HL-60/S4 treated with phorbol 12-myristate 13-acetate at 8.2 ng/mL for 4 days and 3 days (cell line): ENCODE data around the gene ESM1.

Source experiments
- in situ Hi-C: fragments of 300-500 bp; cut with MboI; formaldehyde crosslinking; loops from 2 replicates; pipeline ENCODE4 v1.15.0; 2022; ENCODE audit warnings: low sequenced_read_pairs

The ESM1 gene

DNA sequence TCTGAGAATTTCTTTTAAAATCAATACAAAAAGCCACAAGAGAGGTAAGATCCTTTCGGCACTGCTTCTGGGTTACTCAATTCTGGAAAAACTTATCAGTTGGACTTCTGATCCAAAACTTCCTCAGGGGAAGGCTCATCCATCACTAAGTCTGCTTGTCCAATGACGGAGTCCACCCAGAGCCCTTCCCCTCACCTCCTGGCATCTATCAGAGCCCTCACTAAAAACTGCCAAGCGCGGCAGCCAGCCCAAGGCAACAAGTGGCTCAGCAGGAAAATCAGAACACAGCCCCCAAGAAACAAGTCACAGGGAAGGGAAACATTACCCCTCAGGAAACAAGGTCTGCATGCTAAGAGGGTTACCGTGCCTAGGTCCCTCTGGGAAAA, 869 bp upstream of the ESM1 start:
- in situ Hi-C loops, result no loop called here

- in situ Hi-C loops, result no loop called here
These were observed 3.5 kb downstream of the ESM1 start for GRCh38 chr5:54981928-54982327.

GRCh38 chr5:54975701-54976100, 9.7 kb downstream of the ESM1 start:
- in situ Hi-C loops, result no loop called here

DNA sequence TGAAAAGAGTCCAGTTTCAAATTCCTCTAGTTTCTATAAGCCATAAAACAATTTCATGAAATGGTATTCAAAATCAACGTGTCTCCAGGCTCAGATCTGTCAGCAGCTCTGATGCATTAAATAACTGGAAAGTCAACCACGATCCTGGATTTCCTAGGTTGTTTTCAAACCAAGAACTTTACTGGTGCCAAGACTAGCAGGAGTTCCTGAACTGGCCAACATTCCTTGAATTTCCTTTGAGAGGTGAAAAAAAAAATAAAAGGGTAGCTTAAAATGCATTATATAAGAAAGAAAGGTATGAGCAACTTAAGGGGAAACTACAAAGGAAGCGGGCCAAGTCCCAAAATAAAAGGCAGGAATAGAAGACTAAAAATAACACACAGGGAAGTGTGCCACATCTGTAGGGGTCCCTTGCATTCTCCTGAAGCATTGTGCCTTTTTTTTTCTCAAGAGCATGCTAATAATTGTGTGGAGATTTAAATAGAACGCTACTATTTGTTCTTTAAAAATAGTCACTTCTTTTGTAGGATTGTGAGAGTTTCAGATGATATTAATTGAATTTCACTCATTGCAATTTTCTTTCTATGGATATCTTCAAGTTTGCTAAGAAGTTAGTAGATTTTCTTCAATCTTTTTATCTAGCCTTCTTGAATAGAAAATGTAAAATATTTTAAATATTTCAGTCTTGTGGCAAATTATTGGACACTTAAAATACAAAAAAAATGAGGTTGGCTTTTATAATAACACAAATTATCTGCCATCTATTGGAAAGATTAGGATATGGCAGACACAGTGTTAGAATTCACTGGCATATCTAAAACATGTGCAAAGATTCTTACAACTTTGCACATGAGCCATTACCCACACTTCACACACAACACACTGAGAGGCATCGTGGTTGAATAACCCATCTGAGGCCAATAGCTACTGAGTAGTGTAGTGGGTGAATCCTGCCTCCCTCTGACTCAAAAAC, 15.3 kb downstream of the ESM1 start:
- in situ Hi-C loops, result no loop called here

DNA sequence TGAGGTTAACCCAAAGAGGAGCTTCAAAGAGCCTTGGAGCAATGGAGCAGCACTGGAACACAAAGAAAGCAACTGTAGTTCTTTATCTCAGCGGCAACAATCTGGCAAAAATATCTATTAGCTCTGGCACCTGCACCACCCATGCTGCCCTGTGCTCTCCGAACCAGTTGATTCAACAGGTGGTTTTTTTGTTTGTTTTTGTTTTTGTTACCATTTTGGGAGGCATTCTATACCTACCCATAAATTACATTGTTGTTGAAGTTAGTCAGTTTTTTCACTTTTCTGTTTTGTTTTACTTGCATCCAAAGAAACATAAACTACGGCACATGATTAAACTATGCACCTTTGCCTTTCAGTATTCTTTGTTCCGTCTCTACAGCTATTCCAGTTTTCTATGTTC, 16.2 kb downstream of the ESM1 start:
- in situ Hi-C loops, result no loop called here

- in situ Hi-C loops, result no loop called here
These were observed 19.6 kb downstream of the ESM1 start for GRCh38 chr5:54965806-54966205.

DNA sequence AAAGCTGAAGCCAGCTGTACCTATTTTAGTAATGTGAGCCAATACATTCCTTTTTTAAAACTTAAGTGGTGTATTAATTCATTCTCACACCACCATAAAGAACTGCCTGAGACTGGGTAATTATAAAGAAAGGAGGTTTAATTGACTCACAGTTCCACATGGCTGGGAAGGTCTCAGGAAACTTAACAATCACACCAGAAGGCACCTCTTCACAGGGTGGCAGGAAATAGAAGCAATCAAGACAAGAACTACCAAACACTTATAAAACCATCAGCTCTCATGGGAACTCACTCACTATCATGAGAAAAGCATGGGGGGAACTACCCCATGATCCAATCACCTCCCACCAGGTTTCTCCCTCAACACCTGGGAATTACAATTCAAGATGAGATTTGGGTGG, 21.0 kb downstream of the ESM1 start:
- in situ Hi-C loops, result no loop called here

GRCh38 chr5:54959673-54960418, 25.5 kb downstream of the ESM1 start:
- in situ Hi-C loops, result no loop called here

DNA sequence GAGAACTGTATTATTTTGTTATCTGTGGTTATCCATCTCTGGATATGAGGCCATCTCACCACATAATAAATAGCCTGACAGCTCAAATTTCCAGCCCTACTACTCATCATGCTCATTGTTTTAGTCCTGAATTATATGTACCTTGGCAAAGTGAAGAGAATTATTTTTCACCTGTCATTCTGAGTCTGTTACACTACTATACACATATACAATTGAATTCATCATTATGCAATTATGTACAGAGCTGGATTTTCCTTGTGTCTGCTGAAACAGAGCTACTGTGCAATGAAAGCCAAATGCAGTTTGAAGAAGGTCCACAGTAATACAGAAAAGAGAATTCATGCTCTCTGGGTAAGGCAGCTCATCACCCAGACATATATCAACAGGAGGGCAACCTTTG, 28.5 kb downstream of the ESM1 start:
- in situ Hi-C loops, result no loop called here

GRCh38 chr5:54947187-54947586, 38.2 kb downstream of the ESM1 start:
- in situ Hi-C loops, result no loop called here

DNA sequence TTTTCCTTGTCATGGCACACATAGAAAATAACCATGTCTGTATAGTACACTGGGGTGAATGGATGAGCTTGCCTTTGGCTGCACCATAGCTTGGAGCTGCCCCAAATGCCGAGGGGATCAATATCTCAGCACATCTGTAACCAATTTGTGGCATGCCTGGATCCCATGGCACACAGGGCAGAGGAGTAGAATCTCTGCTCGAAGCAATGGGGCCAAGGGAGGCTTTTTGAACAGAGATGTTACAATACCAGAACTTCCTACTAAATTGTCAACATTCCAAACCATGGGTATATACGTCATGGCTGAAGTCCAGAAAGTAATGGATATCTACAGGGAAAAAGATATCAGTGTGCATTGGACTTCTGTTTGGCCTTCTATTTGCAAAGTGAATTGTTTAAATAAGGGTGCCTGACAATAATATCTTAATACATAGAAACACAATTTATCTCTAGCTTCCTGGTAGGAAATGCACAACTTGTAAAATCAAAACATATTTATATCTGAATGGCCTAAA, 39.0 kb downstream of the ESM1 start:
- in situ Hi-C loops, result no loop called here

DNA sequence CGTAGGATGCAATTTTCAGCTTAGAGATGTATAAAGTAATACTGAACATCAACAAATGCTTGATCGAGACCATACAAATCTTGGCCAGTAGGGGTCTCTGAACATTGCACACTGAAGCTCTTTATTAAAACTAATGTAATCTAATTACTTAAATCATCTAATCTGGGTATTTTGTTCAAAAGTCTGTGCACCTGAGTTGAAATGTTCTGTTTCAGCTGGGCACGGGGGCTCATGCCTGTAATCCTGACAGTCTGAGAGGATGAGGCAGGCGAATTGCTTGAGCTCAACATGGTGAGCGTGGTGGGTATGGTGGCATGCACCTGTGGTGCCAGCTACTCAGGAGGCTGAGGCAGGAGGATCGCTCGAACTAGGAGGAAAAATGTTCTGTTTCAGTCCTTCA, 41.0 kb downstream of the ESM1 start:
- in situ Hi-C loops, result no loop called here

DNA sequence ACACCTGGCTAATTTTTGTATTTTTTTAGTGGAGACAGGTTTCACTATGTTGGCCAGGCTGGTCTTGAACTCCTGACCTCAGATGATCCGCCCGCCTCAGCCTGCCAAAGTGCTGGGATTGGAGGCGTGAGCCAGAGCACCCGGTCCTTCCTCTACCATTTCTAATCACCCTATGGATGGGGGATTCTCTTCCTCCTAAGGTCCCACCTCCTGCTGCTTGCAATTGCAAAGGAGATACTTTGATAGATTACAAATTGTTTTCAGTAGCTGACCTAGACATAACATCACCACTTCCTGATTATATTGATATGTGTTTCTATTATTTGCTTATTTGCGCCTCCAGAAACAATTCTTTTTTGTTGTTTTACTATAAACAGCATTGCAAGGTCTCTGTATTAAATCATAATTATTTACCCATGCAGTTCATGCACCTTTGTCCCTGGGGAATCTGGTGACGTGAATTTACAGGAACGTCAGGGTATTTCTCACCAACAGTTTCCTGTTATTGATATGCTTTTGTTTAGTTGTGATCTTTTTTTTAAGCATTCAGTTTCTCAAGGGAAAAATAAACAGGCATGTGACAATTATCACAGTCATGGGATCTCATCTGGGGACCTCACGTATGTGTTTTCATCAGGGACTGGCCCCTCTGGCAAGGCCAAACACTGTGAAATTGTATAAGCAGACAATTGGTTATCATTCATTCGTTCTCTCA, 43.2 kb downstream of the ESM1 start:
- in situ Hi-C loops, result no loop called here

GRCh38 chr5:54936201-54936600, 49.2 kb downstream of the ESM1 start:
- in situ Hi-C loops, result no loop called here

GRCh38 chr5:54932789-54933188, 52.6 kb downstream of the ESM1 start:
- in situ Hi-C loops, result no loop called here

- in situ Hi-C loops, result no loop called here
These were observed 54.7 kb downstream of the ESM1 start for GRCh38 chr5:54930736-54931135.
